ENCODE results near the gene RASAL2. TPM values are rescaled to one million over a fixed set of nuclear protein-coding genes. Genes with fewer than 3 reads are reported as not detected.

The RASAL2 gene
- total RNA-seq, 2 donors from 2014 or later = 9.9 to 20.4 TPM

- Histone ChIP-seq H3K27me3 (no peaks in the 10 kb centered on the region), H3K36me3 (replicated peaks in 1 of 2; ENCODE audit: insufficient read depth in 1 of 2, low read depth in 2 of 2) (no peaks in the 10 kb centered on the region), H3K4me3 (no peak overlapping the region), H3K4me1 (no peaks in the 10 kb centered on the region), H3K9me3 (no peaks in the 10 kb centered on the region), H3K27ac (no peak overlapping the region)
- TF ChIP-seq, protein P1, sequence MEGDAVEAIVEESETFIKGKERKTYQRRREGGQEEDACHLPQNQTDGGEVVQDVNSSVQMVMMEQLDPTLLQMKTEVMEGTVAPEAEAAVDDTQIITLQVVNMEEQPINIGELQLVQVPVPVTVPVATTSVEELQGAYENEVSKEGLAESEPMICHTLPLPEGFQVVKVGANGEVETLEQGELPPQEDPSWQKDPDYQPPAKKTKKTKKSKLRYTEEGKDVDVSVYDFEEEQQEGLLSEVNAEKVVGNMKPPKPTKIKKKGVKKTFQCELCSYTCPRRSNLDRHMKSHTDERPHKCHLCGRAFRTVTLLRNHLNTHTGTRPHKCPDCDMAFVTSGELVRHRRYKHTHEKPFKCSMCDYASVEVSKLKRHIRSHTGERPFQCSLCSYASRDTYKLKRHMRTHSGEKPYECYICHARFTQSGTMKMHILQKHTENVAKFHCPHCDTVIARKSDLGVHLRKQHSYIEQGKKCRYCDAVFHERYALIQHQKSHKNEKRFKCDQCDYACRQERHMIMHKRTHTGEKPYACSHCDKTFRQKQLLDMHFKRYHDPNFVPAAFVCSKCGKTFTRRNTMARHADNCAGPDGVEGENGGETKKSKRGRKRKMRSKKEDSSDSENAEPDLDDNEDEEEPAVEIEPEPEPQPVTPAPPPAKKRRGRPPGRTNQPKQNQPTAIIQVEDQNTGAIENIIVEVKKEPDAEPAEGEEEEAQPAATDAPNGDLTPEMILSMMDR (IDR thresholded peaks at IDR 0.05) = no peak
- no peak for TF ChIP-seq POLR2A (IDR thresholded peaks at IDR 0.05)
- ATAC-seq (no peak), DNase-seq (no peak)
- intact Hi-C loops (cut with DNase I) = no loop called here
- WGBS, 2 donors = 78 to 90% methylated on average over 6 of the region's 6 CpGs
Observed at GRCh38 chr1:178450871-178451270, 357.0 kb downstream of the RASAL2 start.

DNA sequence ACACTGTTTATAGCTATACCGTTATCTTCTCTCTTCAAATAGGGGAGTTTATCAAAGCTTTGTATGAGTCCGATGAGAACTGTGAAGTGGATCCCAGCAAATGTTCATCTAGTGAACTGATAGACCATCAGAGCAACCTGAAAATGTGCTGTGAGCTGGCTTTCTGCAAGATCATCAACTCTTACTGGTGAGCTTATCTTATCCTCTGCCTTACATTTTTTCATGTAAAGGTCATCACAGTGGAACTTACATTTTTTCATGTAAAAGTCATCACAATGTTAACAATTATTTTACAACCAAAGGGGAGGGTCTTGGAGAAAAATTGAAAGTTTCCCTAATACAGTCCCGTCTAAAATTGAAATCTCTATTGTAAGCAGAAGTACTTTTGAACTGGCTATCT lies 357.6 kb downstream of the RASAL2 start:
- TF ChIP-seq POLR2A (IDR thresholded peaks at IDR 0.05) = no peak
- TF ChIP-seq, protein P1 (IDR thresholded peaks at IDR 0.05) = no peak
- ATAC-seq (no peak), DNase-seq (no peak)
- H3K36me3 ChIP-seq (replicated peaks in 1 of 2; ENCODE audit: insufficient read depth in 1 of 2, low read depth in 2 of 2) = no peaks in the 10 kb centered on the region
- no peaks in the 10 kb centered on the region for H3K9me3 ChIP-seq
- H3K4me1 ChIP-seq = no peaks in the 10 kb centered on the region
- intact Hi-C loops (cut with DNase I) = no loop called here
- H3K27ac ChIP-seq = no peak overlapping the region
- H3K27me3 ChIP-seq = no peaks in the 10 kb centered on the region
- WGBS, 2 donors = 84 to 87% methylated on average over 3 of the region's 3 CpGs
- no peak overlapping the region for H3K4me3 ChIP-seq

DNA sequence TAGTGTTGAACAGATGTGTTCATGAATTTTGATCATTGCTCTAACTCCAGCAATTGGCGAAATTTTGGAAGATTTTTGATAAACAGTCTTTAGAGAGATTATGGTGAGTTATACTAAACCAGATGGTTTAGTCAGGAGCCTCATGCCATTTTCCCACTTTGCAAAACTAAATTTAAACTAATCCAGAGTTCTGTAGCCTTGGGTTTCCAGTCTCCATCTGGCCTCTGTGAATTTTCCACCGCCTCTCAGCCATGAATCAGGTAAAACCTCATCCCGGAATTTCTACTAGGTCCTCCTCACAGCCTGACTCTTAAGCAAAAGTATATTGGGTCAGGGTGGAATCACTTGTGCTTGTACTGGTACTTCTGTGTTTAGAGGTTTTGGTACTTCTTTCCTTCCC lies 358.1 kb downstream of the RASAL2 start:
- no peak overlapping the region for H3K27ac ChIP-seq
- no peaks in the 10 kb centered on the region for H3K36me3 ChIP-seq (replicated peaks in 1 of 2; ENCODE audit: insufficient read depth in 1 of 2, low read depth in 2 of 2)
- TF ChIP-seq POLR2A (IDR thresholded peaks at IDR 0.05) = no peak
- TF ChIP-seq, protein P1 (IDR thresholded peaks at IDR 0.05) = no peak
- DNase-seq = no peak
- no peak for ATAC-seq
- H3K27me3 ChIP-seq = no peaks in the 10 kb centered on the region
- no peak overlapping the region for H3K4me3 ChIP-seq
- WGBS, 2 donors = 90 to 93% methylated on average over 3 of the region's 3 CpGs
- intact Hi-C loops (cut with DNase I) = no loop called here
- no peaks in the 10 kb centered on the region for H3K4me1 ChIP-seq
- H3K9me3 ChIP-seq = no peaks in the 10 kb centered on the region

GRCh38 chr1:178456472-178456871 lies 362.6 kb downstream of the RASAL2 start:
- DNase-seq = no peak
- Histone ChIP-seq H3K27me3 (no peaks in the 10 kb centered on the region), H3K4me3 (no peak overlapping the region), H3K36me3 (replicated peaks in 1 of 2; ENCODE audit: insufficient read depth in 1 of 2, low read depth in 2 of 2) (peaks cover 0 to 2% of the 10 kb centered on the region in 2 donors), H3K9me3 (no peaks in the 10 kb centered on the region), H3K27ac (no peak overlapping the region), H3K4me1 (no peaks in the 10 kb centered on the region)
- ATAC-seq = no peak
- intact Hi-C loops (cut with DNase I) = no loop called here
- 92 to 93% methylated on average over 13 of the region's 13 CpGs for WGBS, 2 donors
- TF ChIP-seq, protein P1 (IDR thresholded peaks at IDR 0.05) = no peak
- no peak for TF ChIP-seq POLR2A (IDR thresholded peaks at IDR 0.05)

DNA sequence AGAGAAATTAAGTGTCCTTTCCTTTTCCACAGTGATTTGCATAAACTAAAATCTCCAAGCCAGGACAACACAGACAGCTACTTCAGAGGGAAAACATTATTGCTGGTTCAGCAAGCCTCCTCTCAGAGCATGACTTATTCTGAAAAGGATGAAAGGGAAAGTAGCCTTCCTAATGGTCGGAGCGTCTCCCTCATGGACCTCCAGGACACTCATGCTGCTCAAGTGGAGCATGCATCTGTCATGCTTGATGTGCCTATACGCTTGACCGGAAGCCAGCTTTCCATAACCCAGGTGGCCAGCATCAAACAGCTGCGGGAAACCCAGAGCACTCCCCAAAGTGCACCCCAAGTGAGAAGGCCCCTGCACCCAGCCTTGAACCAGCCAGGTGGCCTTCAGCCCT lies 363.7 kb downstream of the RASAL2 start:
- ATAC-seq = no peak
- Histone ChIP-seq H3K9me3 (no peaks in the 10 kb centered on the region), H3K4me1 (no peaks in the 10 kb centered on the region), H3K27ac (no peak overlapping the region), H3K27me3 (no peaks in the 10 kb centered on the region), H3K36me3 (replicated peaks in 1 of 2; ENCODE audit: insufficient read depth in 1 of 2, low read depth in 2 of 2) (peaks cover 0 to 2% of the 10 kb centered on the region in 2 donors), H3K4me3 (no peak overlapping the region)
- TF ChIP-seq, protein P1 (IDR thresholded peaks at IDR 0.05) = no peak
- intact Hi-C loops (cut with DNase I) = no loop called here
- WGBS, 2 donors = 77 to 98% methylated on average over 2 to 5 of the region's 5 CpGs
- no peak for DNase-seq
